ENCODE data around the gene SPATS2L.

- TF ChIP-seq MAX (IDR thresholded peaks at IDR 0.05), result no peak
- TF ChIP-seq YY1 (IDR thresholded peaks at IDR 0.05; ENCODE audit: low read depth), result no peak
These were observed 120.3 kb downstream of the SPATS2L start for GRCh38 chr2:200426754-200427153.

Measured in Ishikawa (cell line).